HepG2 (cell line): ENCODE results near the gene PLK5. TPM values are rescaled to one million over a fixed set of nuclear protein-coding genes. Genes with fewer than 3 reads are reported as not detected.

Experiments used
- CREM ChIP-seq, 2 experiments: sonication (generic) in 1 of 2; formaldehyde crosslinking in 1 of 2; IDR thresholded peaks; 2 replicates each; pipeline versions ENCODE4 v1.4.0 to v1.6.1; 2016 to 2020; ENCODE audit warnings: antibody characterized with exemption in 1 of 2, mild to moderate bottlenecking in 1 of 2, missing genetic modification reagents in 1 of 2
- HDAC1 ChIP-seq: sonication (generic); formaldehyde crosslinking; IDR thresholded peaks from 2 replicates; pipeline ENCODE4 v1.5.1; 2020; ENCODE audit warnings: mild to moderate bottlenecking, missing genetic modification reagents
- KLF16 ChIP-seq, 2 experiments: sonication (generic) in 1 of 2; formaldehyde crosslinking in 1 of 2; IDR thresholded peaks; 2 replicates each; pipeline versions ENCODE4 v1.6.1 to v1.8.0; 2016 to 2023; ENCODE audit warnings: missing genetic modification reagents in 2 of 2, missing compliant biosample characterization in 1 of 2
- PHF5A ChIP-seq: IDR thresholded peaks from one replicate; pipeline ENCODE4 v1.6.1; 2018; ENCODE audit warnings: low read depth, missing genetic modification reagents; ENCODE audit not compliant: unreplicated experiment
- RFX5 ChIP-seq: IDR thresholded peaks from 2 replicates; pipeline ENCODE4 v1.6.1; 2011; ENCODE audit warnings: low read depth, low read length, improper control_type of control experiment
- SOX6 ChIP-seq, 2 experiments: fragments of 450-650 bp in 1 of 2; sonication (generic) in 1 of 2; formaldehyde crosslinking in 1 of 2; IDR thresholded peaks; 2 replicates each; pipeline versions ENCODE4 v1.4.0 to v1.6.1; 2017 to 2020; ENCODE audit warnings: antibody characterized with exemption in 1 of 2, mild to moderate bottlenecking in 1 of 2, missing genetic modification reagents in 1 of 2
- TFDP2 ChIP-seq: sonication (generic); formaldehyde crosslinking; IDR thresholded peaks from 2 replicates; pipeline ENCODE4 v1.4.0; 2020; ENCODE audit warnings: missing genetic modification reagents
- TIGD3 ChIP-seq: sonication (generic); formaldehyde crosslinking; IDR thresholded peaks from 2 replicates; pipeline ENCODE4 v1.5.1; 2020; ENCODE audit warnings: mild to moderate bottlenecking, missing genetic modification reagents, borderline replicate concordance
- XBP1 ChIP-seq: sonication (generic); formaldehyde crosslinking; IDR thresholded peaks from 2 replicates; pipeline ENCODE4 v1.5.0; 2020; ENCODE audit warnings: missing genetic modification reagents
- ZBTB38 ChIP-seq: sonication (generic); formaldehyde crosslinking; IDR thresholded peaks from 2 replicates; pipeline ENCODE4 v1.5.1; 2020; ENCODE audit warnings: mild to moderate bottlenecking, missing genetic modification reagents
- ZNF430 ChIP-seq: sonication (generic); formaldehyde crosslinking; IDR thresholded peaks from 2 replicates; pipeline ENCODE4 v1.9.0; 2021; ENCODE audit warnings: mild to moderate bottlenecking, missing genetic modification reagents
- polyA plus RNA-seq, 8 experiments: library from polyadenylated mRNA; depleted of rRNA in 3 of 8; stranded (reverse) in 7 of 8; unstranded in 1 of 8; fragments of >200 nt; fragmentation: Illumina TruSeq in 4 of 8; extraction: Trizol in 4 of 8; gene quantifications; 2 replicates each; pipeline versions ENCODE4 v1.2.1 to v1.2.3, GENCODE V29; 2011 to 2016; ENCODE audit warnings: low read depth in 4 of 8, missing spikeins in 1 of 8, mixed read lengths in 1 of 8; ENCODE audit not compliant: insufficient read depth in 1 of 8
- total RNA-seq, 5 experiments: library from RNA; depleted of rRNA; stranded (reverse); fragments of >200 nt; fragmentation: Illumina TruSeq; extraction: Trizol; gene quantifications; 2 replicates each; pipeline ENCODE4 v1.2.3, GENCODE V29; 2016; ENCODE audit warnings: low read depth in 1 of 5
- TF ChIP-seq, protein P1 (sequence below): sonication (generic); formaldehyde crosslinking; IDR thresholded peaks from 2 replicates; pipeline ENCODE4 v1.5.0; 2020; ENCODE audit warnings: missing genetic modification reagents
- TF ChIP-seq, protein P2 (sequence below): sonication (generic); formaldehyde crosslinking; IDR thresholded peaks from 2 replicates; pipeline ENCODE4 v1.4.0; 2020; ENCODE audit warnings: missing genetic modification reagents
- TF ChIP-seq, protein P3 (sequence below): sonication (generic); formaldehyde crosslinking; IDR thresholded peaks from 2 replicates; pipeline ENCODE4 v1.4.0; 2020; ENCODE audit warnings: missing genetic modification reagents
- TF ChIP-seq, protein P4 (sequence below): sonication (generic); formaldehyde crosslinking; IDR thresholded peaks from 2 replicates; pipeline ENCODE4 v1.4.0; 2020; ENCODE audit warnings: missing genetic modification reagents

Gene PLK5
- total and polyA plus RNA-seq, 2 of the 13 experiments (the other 11 are each of a cell fraction or from before 2014, with no cell fraction given): not detected

GRCh38 chr19:1491114-1491848 lies 32.6 kb upstream of the PLK5 start, which contains the start of gene REEP6 (continued):
- no peak for TF ChIP-seq TIGD3 (CRISPR knock-in tag)
- TF ChIP-seq PHF5A (CRISPR knock-in tag): no peak
- TF ChIP-seq ZNF430 (CRISPR knock-in tag): no peak
- TF ChIP-seq, protein P1, sequence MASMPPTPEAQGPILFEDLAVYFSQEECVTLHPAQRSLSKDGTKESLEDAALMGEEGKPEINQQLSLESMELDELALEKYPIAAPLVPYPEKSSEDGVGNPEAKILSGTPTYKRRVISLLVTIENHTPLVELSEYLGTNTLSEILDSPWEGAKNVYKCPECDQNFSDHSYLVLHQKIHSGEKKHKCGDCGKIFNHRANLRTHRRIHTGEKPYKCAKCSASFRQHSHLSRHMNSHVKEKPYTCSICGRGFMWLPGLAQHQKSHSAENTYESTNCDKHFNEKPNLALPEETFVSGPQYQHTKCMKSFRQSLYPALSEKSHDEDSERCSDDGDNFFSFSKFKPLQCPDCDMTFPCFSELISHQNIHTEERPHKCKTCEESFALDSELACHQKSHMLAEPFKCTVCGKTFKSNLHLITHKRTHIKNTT (CRISPR knock-in tag): no peak
- TF ChIP-seq, protein P2, sequence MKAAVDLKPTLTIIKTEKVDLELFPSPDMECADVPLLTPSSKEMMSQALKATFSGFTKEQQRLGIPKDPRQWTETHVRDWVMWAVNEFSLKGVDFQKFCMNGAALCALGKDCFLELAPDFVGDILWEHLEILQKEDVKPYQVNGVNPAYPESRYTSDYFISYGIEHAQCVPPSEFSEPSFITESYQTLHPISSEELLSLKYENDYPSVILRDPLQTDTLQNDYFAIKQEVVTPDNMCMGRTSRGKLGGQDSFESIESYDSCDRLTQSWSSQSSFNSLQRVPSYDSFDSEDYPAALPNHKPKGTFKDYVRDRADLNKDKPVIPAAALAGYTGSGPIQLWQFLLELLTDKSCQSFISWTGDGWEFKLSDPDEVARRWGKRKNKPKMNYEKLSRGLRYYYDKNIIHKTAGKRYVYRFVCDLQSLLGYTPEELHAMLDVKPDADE (CRISPR knock-in tag): peak; percentile 95; the same call in 1 of the 2 replicates
- TF ChIP-seq KLF16 (CRISPR knock-in tag; IDR thresholded peaks at IDR 0.05): no peak
- TF ChIP-seq ZBTB38 (CRISPR knock-in tag): no peak
- TF ChIP-seq SOX6 (IDR thresholded peaks at IDR 0.05): no peak
- no peak for TF ChIP-seq SOX6 (CRISPR knock-in tag; IDR thresholded peaks at IDR 0.05)
- TF ChIP-seq RFX5: no peak
- TF ChIP-seq XBP1 (CRISPR knock-in tag): no peak
- peak; percentile 69 for TF ChIP-seq HDAC1 (CRISPR knock-in tag)
- TF ChIP-seq, protein P3, sequence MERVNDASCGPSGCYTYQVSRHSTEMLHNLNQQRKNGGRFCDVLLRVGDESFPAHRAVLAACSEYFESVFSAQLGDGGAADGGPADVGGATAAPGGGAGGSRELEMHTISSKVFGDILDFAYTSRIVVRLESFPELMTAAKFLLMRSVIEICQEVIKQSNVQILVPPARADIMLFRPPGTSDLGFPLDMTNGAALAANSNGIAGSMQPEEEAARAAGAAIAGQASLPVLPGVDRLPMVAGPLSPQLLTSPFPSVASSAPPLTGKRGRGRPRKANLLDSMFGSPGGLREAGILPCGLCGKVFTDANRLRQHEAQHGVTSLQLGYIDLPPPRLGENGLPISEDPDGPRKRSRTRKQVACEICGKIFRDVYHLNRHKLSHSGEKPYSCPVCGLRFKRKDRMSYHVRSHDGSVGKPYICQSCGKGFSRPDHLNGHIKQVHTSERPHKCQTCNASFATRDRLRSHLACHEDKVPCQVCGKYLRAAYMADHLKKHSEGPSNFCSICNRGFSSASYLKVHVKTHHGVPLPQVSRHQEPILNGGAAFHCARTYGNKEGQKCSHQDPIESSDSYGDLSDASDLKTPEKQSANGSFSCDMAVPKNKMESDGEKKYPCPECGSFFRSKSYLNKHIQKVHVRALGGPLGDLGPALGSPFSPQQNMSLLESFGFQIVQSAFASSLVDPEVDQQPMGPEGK (CRISPR knock-in tag): 0 out of 2 replicates have a peak, but pooled peaks have one; percentile 24
- TF ChIP-seq TFDP2 (CRISPR knock-in tag): peak; percentile 46; the same call in 1 of the 2 replicates
- no peak for TF ChIP-seq CREM (IDR thresholded peaks at IDR 0.05)
- no peak for TF ChIP-seq CREM (CRISPR knock-in tag; IDR thresholded peaks at IDR 0.05)
- TF ChIP-seq, protein P4, sequence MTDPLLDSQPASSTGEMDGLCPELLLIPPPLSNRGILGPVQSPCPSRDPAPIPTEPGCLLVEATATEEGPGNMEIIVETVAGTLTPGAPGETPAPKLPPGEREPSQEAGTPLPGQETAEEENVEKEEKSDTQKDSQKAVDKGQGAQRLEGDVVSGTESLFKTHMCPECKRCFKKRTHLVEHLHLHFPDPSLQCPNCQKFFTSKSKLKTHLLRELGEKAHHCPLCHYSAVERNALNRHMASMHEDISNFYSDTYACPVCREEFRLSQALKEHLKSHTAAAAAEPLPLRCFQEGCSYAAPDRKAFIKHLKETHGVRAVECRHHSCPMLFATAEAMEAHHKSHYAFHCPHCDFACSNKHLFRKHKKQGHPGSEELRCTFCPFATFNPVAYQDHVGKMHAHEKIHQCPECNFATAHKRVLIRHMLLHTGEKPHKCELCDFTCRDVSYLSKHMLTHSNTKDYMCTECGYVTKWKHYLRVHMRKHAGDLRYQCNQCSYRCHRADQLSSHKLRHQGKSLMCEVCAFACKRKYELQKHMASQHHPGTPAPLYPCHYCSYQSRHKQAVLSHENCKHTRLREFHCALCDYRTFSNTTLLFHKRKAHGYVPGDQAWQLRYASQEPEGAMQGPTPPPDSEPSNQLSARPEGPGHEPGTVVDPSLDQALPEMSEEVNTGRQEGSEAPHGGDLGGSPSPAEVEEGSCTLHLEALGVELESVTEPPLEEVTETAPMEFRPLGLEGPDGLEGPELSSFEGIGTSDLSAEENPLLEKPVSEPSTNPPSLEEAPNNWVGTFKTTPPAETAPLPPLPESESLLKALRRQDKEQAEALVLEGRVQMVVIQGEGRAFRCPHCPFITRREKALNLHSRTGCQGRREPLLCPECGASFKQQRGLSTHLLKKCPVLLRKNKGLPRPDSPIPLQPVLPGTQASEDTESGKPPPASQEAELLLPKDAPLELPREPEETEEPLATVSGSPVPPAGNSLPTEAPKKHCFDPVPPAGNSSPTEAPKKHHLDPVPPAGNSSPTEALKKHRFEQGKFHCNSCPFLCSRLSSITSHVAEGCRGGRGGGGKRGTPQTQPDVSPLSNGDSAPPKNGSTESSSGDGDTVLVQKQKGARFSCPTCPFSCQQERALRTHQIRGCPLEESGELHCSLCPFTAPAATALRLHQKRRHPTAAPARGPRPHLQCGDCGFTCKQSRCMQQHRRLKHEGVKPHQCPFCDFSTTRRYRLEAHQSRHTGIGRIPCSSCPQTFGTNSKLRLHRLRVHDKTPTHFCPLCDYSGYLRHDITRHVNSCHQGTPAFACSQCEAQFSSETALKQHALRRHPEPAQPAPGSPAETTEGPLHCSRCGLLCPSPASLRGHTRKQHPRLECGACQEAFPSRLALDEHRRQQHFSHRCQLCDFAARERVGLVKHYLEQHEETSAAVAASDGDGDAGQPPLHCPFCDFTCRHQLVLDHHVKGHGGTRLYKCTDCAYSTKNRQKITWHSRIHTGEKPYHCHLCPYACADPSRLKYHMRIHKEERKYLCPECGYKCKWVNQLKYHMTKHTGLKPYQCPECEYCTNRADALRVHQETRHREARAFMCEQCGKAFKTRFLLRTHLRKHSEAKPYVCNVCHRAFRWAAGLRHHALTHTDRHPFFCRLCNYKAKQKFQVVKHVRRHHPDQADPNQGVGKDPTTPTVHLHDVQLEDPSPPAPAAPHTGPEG: peak; percentile 73; the same call in 1 of the 2 replicates
